ENCODE measurements around the gene WDPCP. TPM values are rescaled to one million over a fixed set of nuclear protein-coding genes. Genes with fewer than 3 reads are reported as not detected.

The WDPCP gene
- total and polyA plus RNA-seq, 2 donors from 2014 or later, result 2.7 to 15.1 TPM

DNA sequence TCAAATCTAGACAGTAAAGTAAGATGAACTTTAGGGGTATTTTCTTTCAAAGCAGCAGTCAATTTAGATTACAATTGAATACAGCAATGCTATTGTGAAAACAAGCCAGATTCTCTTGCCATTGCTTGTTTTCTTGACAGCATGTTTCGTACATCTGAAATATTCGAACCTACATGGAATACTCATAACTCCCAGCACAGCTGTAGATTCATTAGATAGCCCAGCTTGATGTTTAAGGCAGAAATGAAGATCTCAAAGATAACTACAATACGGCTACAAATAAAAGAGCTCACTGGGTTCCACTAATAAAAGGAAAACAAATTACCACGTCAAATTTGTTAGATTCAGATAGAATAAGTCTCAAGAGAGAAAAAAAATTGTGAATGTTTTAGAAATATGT, 208.8 kb downstream of the WDPCP start:
- Histone ChIP-seq H3K27ac (ENCODE audit: low read depth in 2 of 2, low read length in 2 of 2) (no peak overlapping the region), H3K36me3 (ENCODE audit: control insufficient read depth in 2 of 3, insufficient read depth in 3 of 3, low read length in 3 of 3) (no peaks in the 10 kb centered on the region), H3K9me3 (ENCODE audit: control insufficient read depth in 2 of 3, insufficient read depth in 1 of 3, low read length in 3 of 3) (no peaks in the 10 kb centered on the region), H3K9ac (ENCODE audit: low read length in 3 of 3) (no peak overlapping the region), H3K4me3 (ENCODE audit: low read length in 3 of 3) (no peak overlapping the region), H3K4me1 (ENCODE audit: control insufficient read depth in 2 of 3, insufficient read depth in 2 of 3, low read depth in 1 of 3, low read length in 3 of 3) (no peaks in the 10 kb centered on the region), H3K27me3 (ENCODE audit: control insufficient read depth, insufficient read depth, low read length) (no peaks in the 10 kb centered on the region)
- no peak for DNase-seq
- no peak for FAIRE-seq
- TF ChIP-seq, protein P1, sequence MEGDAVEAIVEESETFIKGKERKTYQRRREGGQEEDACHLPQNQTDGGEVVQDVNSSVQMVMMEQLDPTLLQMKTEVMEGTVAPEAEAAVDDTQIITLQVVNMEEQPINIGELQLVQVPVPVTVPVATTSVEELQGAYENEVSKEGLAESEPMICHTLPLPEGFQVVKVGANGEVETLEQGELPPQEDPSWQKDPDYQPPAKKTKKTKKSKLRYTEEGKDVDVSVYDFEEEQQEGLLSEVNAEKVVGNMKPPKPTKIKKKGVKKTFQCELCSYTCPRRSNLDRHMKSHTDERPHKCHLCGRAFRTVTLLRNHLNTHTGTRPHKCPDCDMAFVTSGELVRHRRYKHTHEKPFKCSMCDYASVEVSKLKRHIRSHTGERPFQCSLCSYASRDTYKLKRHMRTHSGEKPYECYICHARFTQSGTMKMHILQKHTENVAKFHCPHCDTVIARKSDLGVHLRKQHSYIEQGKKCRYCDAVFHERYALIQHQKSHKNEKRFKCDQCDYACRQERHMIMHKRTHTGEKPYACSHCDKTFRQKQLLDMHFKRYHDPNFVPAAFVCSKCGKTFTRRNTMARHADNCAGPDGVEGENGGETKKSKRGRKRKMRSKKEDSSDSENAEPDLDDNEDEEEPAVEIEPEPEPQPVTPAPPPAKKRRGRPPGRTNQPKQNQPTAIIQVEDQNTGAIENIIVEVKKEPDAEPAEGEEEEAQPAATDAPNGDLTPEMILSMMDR (IDR thresholded peaks at IDR 0.05; ENCODE audit: borderline replicate concordance, extremely low read depth, insufficient read depth), result no peak
- intact Hi-C loops (cut with DNase I), result no loop called here

DNA sequence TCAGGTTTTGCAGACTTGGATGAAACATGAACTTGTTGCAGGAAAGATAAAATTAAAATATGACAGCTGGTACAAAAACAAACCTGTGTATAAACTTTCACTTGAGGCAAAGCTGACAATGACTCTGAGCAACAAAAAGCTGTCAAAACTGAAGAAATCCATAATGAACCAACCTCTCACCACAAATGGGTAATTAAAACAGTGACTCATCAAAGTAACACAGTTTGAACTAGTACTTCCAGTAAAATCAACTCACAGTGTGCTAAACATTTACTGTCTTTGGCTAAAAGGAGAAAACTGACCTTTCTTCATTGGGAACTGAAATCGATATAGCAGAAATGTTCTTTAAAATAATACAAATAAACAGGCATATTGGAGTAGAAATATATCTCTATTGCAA, 209.7 kb downstream of the WDPCP start:
- Histone ChIP-seq H3K9me3 (ENCODE audit: control insufficient read depth in 2 of 3, insufficient read depth in 1 of 3, low read length in 3 of 3) (no peaks in the 10 kb centered on the region), H3K4me1 (ENCODE audit: control insufficient read depth in 2 of 3, insufficient read depth in 2 of 3, low read depth in 1 of 3, low read length in 3 of 3) (no peaks in the 10 kb centered on the region), H3K27ac (ENCODE audit: low read depth in 2 of 2, low read length in 2 of 2) (no peak overlapping the region), H3K9ac (ENCODE audit: low read length in 3 of 3) (no peak overlapping the region), H3K4me3 (ENCODE audit: low read length in 3 of 3) (no peak overlapping the region), H3K36me3 (ENCODE audit: control insufficient read depth in 2 of 3, insufficient read depth in 3 of 3, low read length in 3 of 3) (no peaks in the 10 kb centered on the region), H3K27me3 (ENCODE audit: control insufficient read depth, insufficient read depth, low read length) (no peaks in the 10 kb centered on the region)
- FAIRE-seq (no peak), DNase-seq (no peak)
- intact Hi-C loops (cut with DNase I), result no loop called here
- TF ChIP-seq, protein P1 (IDR thresholded peaks at IDR 0.05; ENCODE audit: borderline replicate concordance, extremely low read depth, insufficient read depth), result no peak

DNA sequence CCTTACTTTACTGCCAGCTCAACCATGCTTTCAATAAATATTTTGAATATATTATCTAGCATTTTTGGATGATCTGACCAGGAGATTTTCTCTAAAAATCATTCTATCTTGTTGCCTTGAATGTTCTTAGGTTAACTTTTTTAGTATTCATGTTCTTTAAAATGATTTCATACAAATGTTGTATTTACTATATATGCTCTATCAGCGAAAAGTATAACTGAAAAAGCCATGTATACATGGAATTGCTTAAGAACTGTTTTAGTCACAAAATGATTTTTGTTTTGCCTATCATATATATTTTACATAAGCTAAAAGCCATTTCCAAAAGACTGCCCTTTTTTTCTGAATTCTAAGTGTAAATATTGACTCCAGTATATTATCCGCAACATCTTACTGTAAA, 213.9 kb downstream of the WDPCP start:
- peaks cover 2 to 6% (median 4%) of the 10 kb centered on the region in 3 donors for H3K9me3 ChIP-seq (ENCODE audit: control insufficient read depth in 2 of 3, insufficient read depth in 1 of 3, low read length in 3 of 3)
- no peaks in the 10 kb centered on the region for H3K27me3 ChIP-seq (ENCODE audit: control insufficient read depth, insufficient read depth, low read length)
- no peak for DNase-seq
- TF ChIP-seq, protein P1 (IDR thresholded peaks at IDR 0.05; ENCODE audit: borderline replicate concordance, extremely low read depth, insufficient read depth), result no peak
- H3K36me3 ChIP-seq (ENCODE audit: control insufficient read depth in 2 of 3, insufficient read depth in 3 of 3, low read length in 3 of 3), result no peaks in the 10 kb centered on the region
- intact Hi-C loops (cut with DNase I), result no loop called here
- no peak overlapping the region for H3K4me3 ChIP-seq (ENCODE audit: low read length in 3 of 3)
- no peaks in the 10 kb centered on the region for H3K4me1 ChIP-seq (ENCODE audit: control insufficient read depth in 2 of 3, insufficient read depth in 2 of 3, low read depth in 1 of 3, low read length in 3 of 3)
- no peak overlapping the region for H3K9ac ChIP-seq (ENCODE audit: low read length in 3 of 3)
- FAIRE-seq, result no peak
- H3K27ac ChIP-seq (ENCODE audit: low read depth in 2 of 2, low read length in 2 of 2), result no peak overlapping the region

DNA sequence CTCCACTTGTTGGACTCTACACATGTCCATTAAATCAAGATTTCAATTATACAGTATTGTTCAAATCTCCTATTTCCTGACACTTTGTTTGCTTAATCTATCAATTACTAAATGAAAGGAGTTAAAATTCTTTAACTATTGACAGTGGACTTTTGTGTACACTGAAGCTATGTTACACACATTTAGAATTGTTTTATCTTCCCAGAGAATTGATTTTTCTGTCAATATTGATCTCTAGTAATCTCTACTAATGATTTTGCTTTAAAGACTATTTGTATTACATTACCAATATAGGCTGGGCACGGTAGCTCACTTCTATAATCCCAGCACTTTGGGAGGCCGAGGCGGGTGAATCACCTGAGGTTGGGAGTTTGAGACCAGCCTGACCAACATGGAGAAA, 215.7 kb downstream of the WDPCP start:
- Histone ChIP-seq H3K4me1 (ENCODE audit: control insufficient read depth in 2 of 3, insufficient read depth in 2 of 3, low read depth in 1 of 3, low read length in 3 of 3) (no peaks in the 10 kb centered on the region), H3K4me3 (ENCODE audit: low read length in 3 of 3) (no peak overlapping the region), H3K9me3 (ENCODE audit: control insufficient read depth in 2 of 3, insufficient read depth in 1 of 3, low read length in 3 of 3) (peaks cover 2 to 6% (median 4%) of the 10 kb centered on the region in 3 donors), H3K36me3 (ENCODE audit: control insufficient read depth in 2 of 3, insufficient read depth in 3 of 3, low read length in 3 of 3) (no peaks in the 10 kb centered on the region), H3K27me3 (ENCODE audit: control insufficient read depth, insufficient read depth, low read length) (no peaks in the 10 kb centered on the region), H3K9ac (ENCODE audit: low read length in 3 of 3) (no peak overlapping the region), H3K27ac (ENCODE audit: low read depth in 2 of 2, low read length in 2 of 2) (no peak overlapping the region)
- FAIRE-seq (no peak), DNase-seq (no peak)
- intact Hi-C loops (cut with DNase I), result no loop called here
- TF ChIP-seq, protein P1 (IDR thresholded peaks at IDR 0.05; ENCODE audit: borderline replicate concordance, extremely low read depth, insufficient read depth), result no peak
